Astrocyte of the cerebellum (primary cell): ENCODE results near the gene MOAP1.

ENCODE experiments used
- DNase-seq: peaks from one replicate; pipeline ENCODE4 v3.0.0-alpha.2; 2011; ENCODE audit warnings: low read depth
- H3K4me3 ChIP-seq: 2 replicates; pipeline ENCODE4 v1.5.1; 2011; ENCODE audit warnings: mild to moderate bottlenecking, low read depth, low read length, moderate library complexity
- CTCF ChIP-seq: IDR thresholded peaks from 2 replicates; pipeline ENCODE4 v1.5.1; 2012; ENCODE audit warnings: low read length, low read depth, moderate library complexity, mild to moderate bottlenecking; ENCODE audit errors: missing control alignments
- in situ Hi-C: cut with HindIII; loops from 2 replicates; pipeline ENCODE4 v1.10.0; 2017; ENCODE audit warnings: low sequenced_read_pairs

The MOAP1 gene

GRCh38 chr14:93220509-93220908 is 35.8 kb upstream of the MOAP1 start:
- no peak for DNase-seq
- TF ChIP-seq CTCF, result no peak
- in situ Hi-C loops, result no loop called here
- no peak overlapping the region for H3K4me3 ChIP-seq

- in situ Hi-C loops, result no loop called here
- DNase-seq, result peak; percentile 51
- no peak overlapping the region for H3K4me3 ChIP-seq
- peak; percentile 67 for TF ChIP-seq CTCF
Measured at GRCh38 chr14:93219103-93219726, 34.5 kb upstream of the MOAP1 start.

- no peak overlapping the region for H3K4me3 ChIP-seq
- in situ Hi-C loops, result no loop called here
- DNase-seq, result no peak
- TF ChIP-seq CTCF, result no peak
Measured at GRCh38 chr14:93214598-93214997, 29.9 kb upstream of the MOAP1 start.

GRCh38 chr14:93212432-93212831 is 27.7 kb upstream of the MOAP1 start:
- no peak for DNase-seq
- no peak overlapping the region for H3K4me3 ChIP-seq
- in situ Hi-C loops, result no loop called here

GRCh38 chr14:93207468-93208308 is 23.0 kb upstream of the MOAP1 start:
- in situ Hi-C loops, result no loop called here
- H3K4me3 ChIP-seq, result peak overlapping the region; percentile 95
- DNase-seq, result no peak
- peak; percentile 45 for TF ChIP-seq CTCF

More at GRCh38 chr14:93212432-93212831, 27.7 kb upstream of the MOAP1 start:
- TF ChIP-seq CTCF, result no peak

- peak; percentile 91 for DNase-seq
- H3K4me3 ChIP-seq, result peak within 1 kb of the TSS; percentile 95
- in situ Hi-C loops, result no loop called here
- peak; percentile 38 for TF ChIP-seq CTCF
Measured at GRCh38 chr14:93206793-93207467, 22.2 kb upstream of the MOAP1 start, which contains the start of the genes GON7 and UBR7. Gene GON7, minus strand, starts transcription at chr14:93207065. Its CDS starts 28 bp downstream, at chr14:93207037. Gene UBR7, plus strand, starts transcription at chr14:93207256. Its CDS starts 36 bp downstream, at chr14:93207292.
